Measurements from ENCODE around the gene KCNS3.

DNA sequence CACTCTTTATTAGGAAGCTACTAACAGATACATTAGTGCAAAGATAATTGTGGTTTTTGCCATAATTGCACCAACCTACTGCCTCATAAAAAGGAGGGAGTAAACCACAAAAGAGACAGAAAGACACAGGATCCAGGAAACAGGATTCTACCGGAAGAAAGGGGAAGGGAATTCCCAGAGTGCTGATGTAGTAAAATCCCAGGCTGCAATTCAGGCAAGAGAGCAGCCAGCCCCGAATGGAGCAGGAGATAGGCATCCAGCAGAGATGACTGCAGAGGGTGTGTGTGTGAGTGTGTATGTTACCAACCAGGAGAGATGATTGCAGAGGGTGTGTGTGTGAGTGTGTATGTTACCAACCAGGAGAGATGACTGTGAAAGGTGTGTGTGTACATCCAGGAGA is 84.4 kb downstream of the KCNS3 start:
- no peak for TF ChIP-seq SP1 (IDR thresholded peaks at IDR 0.05)
- TF ChIP-seq FOXK2 (IDR thresholded peaks at IDR 0.05) = no peak
- TF ChIP-seq LEF1 (IDR thresholded peaks at IDR 0.05; ENCODE audit: borderline replicate concordance) = no peak
- TF ChIP-seq ELF4 (IDR thresholded peaks at IDR 0.05) = no peak
- no peak for TF ChIP-seq BHLHE40 (IDR thresholded peaks at IDR 0.05; ENCODE audit: borderline replicate concordance)
- TF ChIP-seq NFRKB (IDR thresholded peaks at IDR 0.05) = no peak
- TF ChIP-seq FOXM1 (IDR thresholded peaks at IDR 0.05; ENCODE audit: borderline replicate concordance) = no peak

All from HEK293T (cell line).